NCI-H2107 (cell line): ENCODE results near the gene TCF12.
"Not testable (repeated sequence)": the region's sequence is repeated elsewhere in the genome, so short reads cannot be mapped to it uniquely, and the experiment has no call there.

Experiments
- DNase-seq: peaks from one replicate; lab custom pipeline; 2025; lab: John Stamatoyannopoulos, UW

The TCF12 gene

GRCh38 chr15:56948000-56948763 lies 29.7 kb downstream of the TCF12 start:
- no peak for DNase-seq

DNA sequence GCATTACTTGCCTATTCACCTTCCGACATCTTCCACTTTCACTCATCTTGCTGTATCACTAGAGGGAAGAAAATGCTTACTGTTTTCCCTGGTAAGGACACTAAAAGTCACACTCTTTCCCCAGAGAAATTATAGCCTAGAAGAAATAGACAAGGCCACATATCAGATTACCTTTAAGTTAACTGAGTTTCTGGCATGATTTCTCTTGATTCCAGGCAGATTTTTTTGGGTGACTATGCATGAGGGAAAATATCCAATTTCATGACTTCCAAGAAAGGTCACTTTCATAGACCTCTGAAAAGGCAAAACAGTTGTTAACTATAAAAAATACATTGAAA lies 30.3 kb downstream of the TCF12 start:
- no peak for DNase-seq

DNA sequence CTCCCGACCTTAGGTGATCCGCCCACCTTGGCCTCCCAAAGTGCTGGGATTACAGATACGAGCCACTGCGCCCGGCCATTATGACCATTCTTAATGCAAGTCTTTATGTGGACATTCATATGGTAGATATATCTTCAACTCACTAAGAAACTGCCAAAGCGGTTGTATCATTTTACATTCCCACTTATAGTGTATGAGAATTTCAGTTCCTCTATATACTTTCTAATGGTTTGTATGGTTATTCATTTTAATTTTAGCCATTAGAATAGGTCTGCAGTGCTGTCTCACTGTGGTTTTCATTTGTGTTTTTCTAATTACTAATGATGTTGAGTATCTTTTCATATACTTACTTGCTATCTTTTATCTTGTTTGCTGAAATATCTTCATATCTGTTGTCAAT lies 32.5 kb downstream of the TCF12 start:
- DNase-seq, result no peak

- DNase-seq, result no peak
Observed at GRCh38 chr15:56953790-56954189, 35.3 kb downstream of the TCF12 start.

GRCh38 chr15:56955011-56955410 lies 36.6 kb downstream of the TCF12 start:
- not testable (repeated sequence) for DNase-seq

- no peak for DNase-seq
Observed at GRCh38 chr15:56956538-56956937, 38.1 kb downstream of the TCF12 start.

GRCh38 chr15:56957812-56958406 lies 39.5 kb downstream of the TCF12 start:
- DNase-seq, result no peak

- no peak for DNase-seq
Observed at GRCh38 chr15:56959318-56959648, 40.8 kb downstream of the TCF12 start.

DNA sequence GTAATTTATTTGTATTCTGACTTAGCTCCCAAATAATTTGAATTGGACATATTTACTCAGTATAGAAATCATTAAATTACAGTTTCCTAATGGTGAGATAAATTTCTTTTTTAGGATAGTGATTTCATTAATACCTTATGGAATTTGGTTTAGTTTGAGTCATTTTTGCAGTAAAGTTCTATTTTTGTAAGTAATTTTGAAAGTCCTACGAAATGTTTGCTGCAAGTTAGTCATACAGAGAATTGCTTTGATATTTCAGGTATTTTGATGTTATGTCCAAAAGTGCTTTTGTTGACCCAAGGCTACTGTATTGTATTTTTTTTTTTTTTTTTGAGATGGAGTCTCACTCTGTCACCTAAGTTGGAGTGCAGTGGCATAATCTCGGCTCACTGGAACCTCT lies 41.7 kb downstream of the TCF12 start:
- no peak for DNase-seq

DNA sequence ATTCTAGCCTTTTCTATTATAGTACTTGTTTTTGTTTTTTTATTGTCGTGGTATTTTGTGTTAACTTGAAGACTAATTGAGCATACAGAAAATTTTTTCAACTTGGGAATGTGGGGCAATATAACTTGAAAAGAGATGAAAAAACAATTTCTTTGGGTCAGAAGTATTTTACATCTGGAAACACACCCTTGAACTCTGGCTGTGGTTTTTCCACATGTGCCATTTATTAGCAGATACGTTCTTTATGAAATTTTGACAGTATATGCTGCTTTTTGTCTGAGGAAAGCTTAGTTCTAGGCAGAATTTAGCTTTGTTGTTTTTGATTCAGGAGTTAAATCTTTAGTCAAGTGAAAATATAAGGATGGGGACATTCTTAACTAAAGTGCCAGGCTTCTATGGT lies 44.7 kb downstream of the TCF12 start:
- DNase-seq, result no peak

GRCh38 chr15:56963710-56964109 lies 45.3 kb downstream of the TCF12 start:
- DNase-seq, result no peak

GRCh38 chr15:56964182-56964581 lies 45.7 kb downstream of the TCF12 start:
- no peak for DNase-seq

- DNase-seq, result no peak
Observed at GRCh38 chr15:56965231-56966013, 47.0 kb downstream of the TCF12 start.

GRCh38 chr15:56967336-56967735 lies 48.9 kb downstream of the TCF12 start:
- DNase-seq, result no peak

- no peak for DNase-seq
Observed at GRCh38 chr15:56968256-56968655, 49.8 kb downstream of the TCF12 start.

DNA sequence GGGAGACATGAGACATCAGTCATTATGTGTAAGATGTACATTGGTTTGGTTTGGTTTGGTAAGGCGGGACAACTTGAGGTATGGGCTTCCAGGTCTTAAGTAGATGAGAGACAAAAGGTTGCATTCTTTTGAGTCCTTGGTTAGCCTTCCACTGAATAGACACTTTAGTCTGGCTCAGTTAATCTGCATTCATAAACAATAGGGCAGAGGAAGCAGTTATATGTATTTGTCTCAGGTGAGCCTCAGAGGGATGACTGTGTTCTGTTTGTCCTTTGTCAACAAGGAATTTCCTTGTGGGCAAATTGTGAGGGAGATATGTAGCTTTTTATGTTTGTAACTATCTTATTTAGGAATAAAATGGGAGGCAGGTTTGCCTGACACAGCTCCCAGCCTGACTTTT lies 50.4 kb downstream of the TCF12 start:
- no peak for DNase-seq

- no peak for DNase-seq
Observed at GRCh38 chr15:56969265-56969895, 50.9 kb downstream of the TCF12 start.

DNA sequence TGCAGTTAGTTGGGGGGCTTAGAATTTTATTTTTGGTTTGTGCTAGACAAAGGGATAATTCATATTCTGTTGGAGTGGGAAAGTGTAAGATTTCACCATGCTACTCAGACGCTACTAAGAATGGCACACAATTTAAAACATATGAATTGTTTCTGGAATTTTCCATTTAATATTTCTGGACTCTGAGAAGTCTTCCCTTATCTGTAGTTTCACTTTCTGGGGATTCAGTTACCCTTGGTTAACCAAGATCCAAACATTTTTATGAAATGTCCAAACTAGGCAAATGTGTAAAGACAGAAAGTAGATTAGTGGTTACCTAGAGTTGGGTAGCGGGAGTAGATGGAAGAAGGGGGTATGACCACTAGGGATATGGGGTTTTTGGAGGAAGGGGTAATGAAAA lies 53.1 kb downstream of the TCF12 start:
- no peak for DNase-seq

DNA sequence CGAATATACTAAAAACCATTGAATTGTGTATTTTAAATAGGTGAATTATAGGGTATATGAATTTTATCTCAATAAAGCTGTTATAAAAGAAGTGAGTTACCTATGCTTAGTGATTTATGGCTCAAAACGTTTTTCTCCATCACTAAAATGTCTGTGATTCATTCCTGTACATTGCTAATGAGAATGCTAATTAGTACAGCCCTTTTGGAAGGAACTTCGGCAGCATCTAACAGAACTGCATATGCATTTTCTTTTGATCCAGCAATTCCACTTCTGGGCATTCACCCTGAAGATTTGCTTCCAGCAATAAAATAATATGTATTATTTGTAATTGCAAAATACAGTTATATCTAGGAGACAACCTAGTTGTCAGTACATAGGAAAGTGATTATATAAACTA lies 53.6 kb downstream of the TCF12 start:
- DNase-seq, result no peak

DNA sequence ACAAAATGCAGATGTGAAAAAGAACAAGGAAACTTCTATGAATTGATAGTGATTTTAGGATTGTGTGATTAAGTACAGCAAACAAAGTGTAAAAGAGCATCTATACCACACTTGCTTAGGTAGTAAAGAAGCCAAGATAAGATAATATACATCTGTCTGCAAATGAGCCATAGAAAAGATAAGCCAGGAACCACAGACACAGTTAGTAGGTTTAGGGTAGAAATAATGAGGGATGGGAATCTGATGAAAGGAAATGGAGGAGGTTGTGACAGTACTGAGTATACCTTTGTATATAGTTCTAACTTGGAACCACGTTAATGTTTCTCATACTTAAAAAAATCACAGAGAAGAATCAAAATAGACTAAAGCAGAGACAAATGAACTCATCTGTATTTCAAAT lies 54.0 kb downstream of the TCF12 start:
- no peak for DNase-seq

GRCh38 chr15:56973463-56973862 lies 55.0 kb downstream of the TCF12 start:
- DNase-seq, result no peak

DNA sequence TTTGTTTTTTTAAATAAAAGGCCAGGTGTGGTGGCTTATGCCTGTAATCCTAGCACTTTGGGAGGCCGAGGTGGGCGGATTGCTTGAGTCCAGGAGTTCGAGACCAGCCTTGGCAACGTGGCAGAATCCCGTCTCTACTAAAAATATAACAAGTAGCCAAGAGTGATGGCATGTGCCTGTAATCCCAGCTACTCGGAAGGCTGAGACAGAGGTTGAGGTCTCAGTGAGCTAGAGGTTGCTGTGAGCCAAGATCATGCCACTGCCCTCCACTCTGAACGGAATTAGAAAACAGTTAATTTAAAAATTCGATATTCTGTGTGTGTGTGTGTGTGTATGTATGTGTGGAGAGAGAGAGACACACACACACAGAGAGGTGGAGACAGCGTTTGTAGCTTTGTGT lies 58.8 kb downstream of the TCF12 start:
- no peak for DNase-seq
